Common myeloid progenitor, CD34-positive (primary cell): ENCODE measurements around the gene TXLNG.

Experiments
- CTCF ChIA-PET: fragments of 350-600 bp; sonication (Branson Sonifier 250); formaldehyde crosslinking; loops from one replicate; lab custom pipeline; 2021; ENCODE audit warnings: antibody characterized with exemption; lab: Charles Lee
- POLR2A ChIA-PET: fragments of 350-600 bp; sonication (Branson Sonifier 250); formaldehyde crosslinking; loops from one replicate; lab custom pipeline; 2021; ENCODE audit warnings: antibody characterized with exemption; lab: Charles Lee
- DNase-seq, 3 donors: peaks; one replicate each; pipeline versions ENCODE4 v3.0.0 to v3.0.0-alpha.2; 2013
- H3K27ac ChIP-seq, 2 experiments: 1 replicate in 1 of 2; 2 replicates in 1 of 2; pipeline ENCODE4 v1.7.0; 2013; ENCODE audit warnings: inconsistent platforms in 2 of 2, low read length in 2 of 2, mild to moderate bottlenecking in 2 of 2, low read depth in 1 of 2, moderate library complexity in 1 of 2; ENCODE audit not compliant: severe bottlenecking in 2 of 2, insufficient read depth in 1 of 2, poor library complexity in 1 of 2
- H3K27me3 ChIP-seq, 5 experiments: replicated peaks in 2 of 5; 1 replicate in 3 of 5; 2 replicates in 2 of 5; pipeline versions ENCODE4 v1.6.1 to v1.7.0; 2013; ENCODE audit warnings: low read length in 4 of 5, mild to moderate bottlenecking in 2 of 5, moderate library complexity in 2 of 5, inconsistent platforms in 1 of 5; ENCODE audit not compliant: insufficient read depth in 5 of 5, control insufficient read depth in 4 of 5
- H3K36me3 ChIP-seq, 4 experiments: 1 replicate in 2 of 4; 2 replicates in 2 of 4; pipeline versions ENCODE4 v1.6.1 to v1.7.0; 2013; ENCODE audit warnings: low read length in 3 of 4, control low read depth in 1 of 4, mild to moderate bottlenecking in 1 of 4; ENCODE audit not compliant: control insufficient read depth in 4 of 4, insufficient read depth in 4 of 4
- H3K4me1 ChIP-seq, 4 experiments: 1 replicate in 3 of 4; 2 replicates in 1 of 4; pipeline versions ENCODE4 v1.6.1 to v1.7.1; 2013; ENCODE audit warnings: low read length in 3 of 4, mild to moderate bottlenecking in 3 of 4, control low read depth in 1 of 4, inconsistent platforms in 1 of 4, moderate library complexity in 1 of 4; ENCODE audit not compliant: control insufficient read depth in 4 of 4, insufficient read depth in 4 of 4; ENCODE audit errors: control extremely low read depth in 1 of 4
- H3K4me3 ChIP-seq, 7 experiments: 1 replicate in 4 of 7; 2 replicates in 3 of 7; pipeline versions ENCODE4 v1.5.1 to v1.7.0; 2013; ENCODE audit warnings: mild to moderate bottlenecking in 7 of 7, low read length in 6 of 7, moderate library complexity in 6 of 7, inconsistent platforms in 2 of 7, low read depth in 2 of 7, control low read depth in 1 of 7; ENCODE audit not compliant: insufficient read depth in 4 of 7, control insufficient read depth in 1 of 7; ENCODE audit errors: extremely low read depth in 1 of 7
- H3K9me3 ChIP-seq, 5 experiments: 1 replicate in 4 of 5; 2 replicates in 1 of 5; pipeline versions ENCODE4 v1.6.1 to v1.7.1; 2013; ENCODE audit warnings: low read length in 4 of 5, mild to moderate bottlenecking in 2 of 5, inconsistent platforms in 1 of 5, low read depth in 1 of 5, moderate library complexity in 1 of 5; ENCODE audit not compliant: control insufficient read depth in 4 of 5, insufficient read depth in 2 of 5; ENCODE audit errors: control extremely low read depth in 1 of 5
- WGBS: methylation state at CpG from one replicate; pipeline ENCODE4 v1.1.5; 2013; ENCODE audit not compliant: insufficient coverage; 5-methylcytosine and 5-hydroxymethylcytosine counted together

The TXLNG gene

DNA sequence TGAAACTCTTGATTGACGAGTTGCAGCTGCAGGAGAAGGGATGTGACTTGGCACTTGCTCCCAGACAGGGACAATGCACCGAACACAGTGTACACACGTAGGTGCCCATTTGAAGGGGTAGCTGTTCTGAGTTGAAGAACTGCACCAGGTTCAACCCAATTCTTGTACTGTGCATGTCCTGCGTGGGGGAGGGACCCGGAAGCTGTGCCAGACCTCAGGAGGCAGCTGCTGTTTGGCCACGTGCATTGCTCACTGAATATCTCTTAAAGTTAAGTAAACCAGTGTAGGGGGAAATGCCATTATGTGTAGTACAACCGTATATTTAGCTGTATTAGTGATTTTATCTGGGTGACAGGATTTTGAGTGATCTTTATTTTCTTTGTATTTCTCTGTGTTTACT, 95.9 kb downstream of the TXLNG start:
- ChIA-PET CTCF (interaction anchor here (1.0 to 7.1 kb wide), 15 partner anchors 8 to 200 kb away, joined by 3 to 80 read pairs (median 4); no protein-coding TSS in a partner anchor), POLR2A (interaction anchor here (1.5 kb wide), 1 partner anchor 164 kb away, joined by 6 read pairs; no protein-coding TSS in a partner anchor)
- Histone ChIP-seq H3K4me3 (peak overlapping the region in 6 of 7 experiments; percentile 47 to 86 (median 70)), H3K4me1 (peaks cover 0 to 9% (median 3%) of the 10 kb centered on the region in 4 experiments), H3K36me3 (no peaks in the 10 kb centered on the region), H3K27ac (no peak overlapping the region), H3K27me3 (peaks cover 0 to 37% (median 0%) of the 10 kb centered on the region in 5 experiments), H3K9me3 (no peaks in the 10 kb centered on the region)
- WGBS = 28% methylated on average over 7 of the region's 7 CpGs
- peak in 2 of 3 donors; percentile 51 to 54 for DNase-seq

- ChIA-PET POLR2A (interaction anchor here (1.5 kb wide), 1 partner anchor 163 kb away, joined by 6 read pairs; no protein-coding TSS in a partner anchor), CTCF (interaction anchor here (0.7 to 7.1 kb wide), 22 partner anchors 9 to 200 kb away, joined by 3 to 80 read pairs (median 4); no protein-coding TSS in a partner anchor)
- no peaks in the 10 kb centered on the region for H3K9me3 ChIP-seq
- peaks cover 0 to 9% (median 3%) of the 10 kb centered on the region in 4 experiments for H3K4me1 ChIP-seq
- peaks cover 0 to 41% (median 0%) of the 10 kb centered on the region in 5 experiments for H3K27me3 ChIP-seq
- 19% methylated on average over 20 of the region's 27 CpGs for WGBS
- H3K4me3 ChIP-seq = peak overlapping the region; percentile 39 to 86 (median 60)
- peak overlapping the region; percentile 35 to 59 for H3K27ac ChIP-seq
- peak; percentile 72 to 87 (median 83) for DNase-seq
- H3K36me3 ChIP-seq = no peaks in the 10 kb centered on the region
Observed at GRCh38 chrX:16882702-16883486, 96.6 kb downstream of the TXLNG start.

DNA sequence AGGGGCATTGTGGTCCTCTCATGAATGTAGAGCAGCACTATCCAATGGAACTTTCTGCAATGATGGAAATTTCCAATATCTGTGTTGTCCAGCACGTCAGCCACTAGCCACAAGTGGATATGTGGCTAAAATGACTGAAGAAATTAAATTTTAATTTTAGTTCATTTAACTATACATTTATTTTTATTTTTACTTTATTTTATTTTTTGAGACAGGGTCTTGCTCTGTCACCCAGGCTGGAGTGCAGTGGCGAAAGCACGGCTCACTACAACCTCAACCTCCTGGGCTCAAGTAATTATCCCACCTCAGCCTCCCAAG, 97.2 kb downstream of the TXLNG start:
- Histone ChIP-seq H3K4me3 (peak overlapping the region in 2 of 7 experiments; percentile 83 to 86), H3K9me3 (no peaks in the 10 kb centered on the region), H3K36me3 (no peaks in the 10 kb centered on the region), H3K27me3 (peaks cover 0 to 40% (median 0%) of the 10 kb centered on the region in 5 experiments), H3K4me1 (peaks cover 0 to 9% (median 3%) of the 10 kb centered on the region in 4 experiments), H3K27ac (no peak overlapping the region)
- CTCF ChIA-PET = interaction anchor here (0.7 to 7.1 kb wide), 19 partner anchors 8 to 199 kb away, joined by 3 to 80 read pairs (median 4); no protein-coding TSS in a partner anchor
- WGBS = no CpG with 5 or more reads among the region's 3 CpGs
- no peak for DNase-seq
- POLR2A ChIA-PET = interaction anchor here (1.5 kb wide), 1 partner anchor 163 kb away, joined by 6 read pairs; no protein-coding TSS in a partner anchor

- ChIA-PET CTCF (interaction anchor here (1.7 to 7.1 kb wide), 3 partner anchors 59 to 197 kb away, joined by 3 to 80 read pairs (median 8); no protein-coding TSS in a partner anchor), POLR2A (no interaction called here)
- no peak for DNase-seq
- H3K4me3 ChIP-seq = no peak overlapping the region
- peaks cover 0 to 9% (median 3%) of the 10 kb centered on the region in 4 experiments for H3K4me1 ChIP-seq
- H3K27me3 ChIP-seq = peaks cover 0 to 38% (median 0%) of the 10 kb centered on the region in 5 experiments
- no peaks in the 10 kb centered on the region for H3K9me3 ChIP-seq
- WGBS = no CpG with 5 or more reads among the region's 1 CpG
- no peaks in the 10 kb centered on the region for H3K36me3 ChIP-seq
- no peak overlapping the region for H3K27ac ChIP-seq
Observed at GRCh38 chrX:16885628-16886027, 99.4 kb downstream of the TXLNG start.

- peaks cover 0 to 27% (median 0%) of the 10 kb centered on the region in 5 experiments for H3K27me3 ChIP-seq
- whole genome bisulfite sequencing = 13% methylated on average over 5 of the region's 9 CpGs
- DNase-seq = peak; percentile 75 to 83 (median 80)
- H3K4me3 ChIP-seq = peak overlapping the region in 1 of 7 experiments; percentile 28
- no peak overlapping the region for H3K27ac ChIP-seq
- ChIA-PET CTCF (interaction anchor here (0.9 to 2.8 kb wide), 11 partner anchors 10 to 190 kb away, joined by 3 to 23 read pairs (median 3); no protein-coding TSS in a partner anchor), POLR2A (no interaction called here)
- no peaks in the 10 kb centered on the region for H3K36me3 ChIP-seq
- no peaks in the 10 kb centered on the region for H3K9me3 ChIP-seq
- H3K4me1 ChIP-seq = peaks cover 0 to 3% (median 0%) of the 10 kb centered on the region in 4 experiments
Observed at GRCh38 chrX:16892504-16893362, 106.5 kb downstream of the TXLNG start.
